OCI-LY7 (cell line): Measurements from ENCODE around the gene EOMES. TPM values are rescaled to one million over a fixed set of nuclear protein-coding genes. Genes with fewer than 3 reads are reported as not detected.

Source experiments
- BruUV-seq: library from RNA; stranded (reverse); fragments of 400-500 nt; replicated peaks from 2 replicates; lab custom pipeline; 2021; lab: Mats Ljungman, UMichigan
- CTCF ChIA-PET: fragments of 300-600 bp; sonication (Branson Sonifier 250); formaldehyde crosslinking; loops from one replicate; lab custom pipeline; 2022; ENCODE audit warnings: antibody characterized with exemption; ENCODE audit not compliant: unreplicated experiment; lab: Charles Lee
- POLR2A ChIA-PET: fragments of 300-600 bp; sonication (Branson Sonifier 250); formaldehyde crosslinking; loops from one replicate; lab custom pipeline; 2022; ENCODE audit warnings: antibody characterized with exemption; lab: Charles Lee
- DNase-seq: peaks from one replicate; pipeline ENCODE4 v3.0.0-alpha.2; 2015; ENCODE audit warnings: low spot score
- H2AFZ ChIP-seq: fragments of 200-600 bp; sonication (generic), shearing (Covaris generic); 2 replicates; pipeline ENCODE4 v1.6.1; 2014; ENCODE audit warnings: mild to moderate bottlenecking, antibody characterized with exemption, low read length, moderate library complexity
- H3K27ac ChIP-seq: fragments of 200-600 bp; sonication (generic); 2 replicates; pipeline ENCODE4 v1.5.1; 2014; ENCODE audit warnings: mixed run types, low read depth, mild to moderate bottlenecking, moderate library complexity, low read length, inconsistent platforms; ENCODE audit not compliant: poor library complexity, severe bottlenecking
- H3K36me3 ChIP-seq: fragments of 200-600 bp; sonication (generic); 2 replicates; pipeline ENCODE4 v1.6.1; 2014; ENCODE audit warnings: mild to moderate bottlenecking, antibody characterized with exemption, low read length, moderate library complexity, mixed read lengths; ENCODE audit not compliant: insufficient read depth
- H3K4me1 ChIP-seq: fragments of 200-600 bp; sonication (generic); 2 replicates; pipeline ENCODE4 v1.5.1; 2014; ENCODE audit warnings: mild to moderate bottlenecking, low read length; ENCODE audit not compliant: insufficient read depth, poor library complexity, severe bottlenecking
- H3K4me2 ChIP-seq: fragments of 200-600 bp; sonication (generic); 2 replicates; pipeline ENCODE4 v1.6.1; 2014; ENCODE audit warnings: mild to moderate bottlenecking, low read length
- H3K4me3 ChIP-seq: fragments of 200-600 bp; sonication (generic); 2 replicates; pipeline ENCODE4 v1.5.1; 2014; ENCODE audit warnings: mild to moderate bottlenecking, low read depth, low read length; ENCODE audit not compliant: poor library complexity, severe bottlenecking
- H3K79me2 ChIP-seq: fragments of 200-600 bp; sonication (generic); 2 replicates; pipeline ENCODE4 v1.6.1; 2016; ENCODE audit warnings: low read depth, mild to moderate bottlenecking, low read length, moderate library complexity, mixed read lengths; ENCODE audit not compliant: insufficient read depth
- H3K9me2 ChIP-seq: fragments of 200-600 bp; sonication (generic); 2 replicates; pipeline ENCODE4 v1.6.1; 2016; ENCODE audit warnings: mild to moderate bottlenecking, low read length, mixed read lengths; ENCODE audit not compliant: insufficient read depth
- H3K9me3 ChIP-seq: fragments of 200-600 bp; sonication (generic); 2 replicates; pipeline ENCODE4 v1.6.1; 2014; ENCODE audit warnings: mild to moderate bottlenecking, mixed run types, low read length, mixed read lengths
- H4K20me1 ChIP-seq: fragments of 200-600 bp; sonication (generic); 2 replicates; pipeline ENCODE4 v1.6.1; 2014; ENCODE audit warnings: mild to moderate bottlenecking, antibody characterized with exemption, low read length, moderate library complexity, mixed read lengths; ENCODE audit not compliant: insufficient read depth
- CTCF ChIP-seq: fragments of 200-600 bp; sonication (generic); conservative IDR thresholded peaks from 2 replicates; pipeline ENCODE4 v1.5.1; 2014; ENCODE audit warnings: mild to moderate bottlenecking, antibody characterized with exemption, low read length, moderate library complexity, mixed read lengths
- EZH2phosphoT487 ChIP-seq: fragments of 200-600 bp; sonication (generic); IDR thresholded peaks from 2 replicates; pipeline ENCODE4 v1.6.1; 2018; ENCODE audit warnings: low read depth, borderline replicate concordance, mild to moderate bottlenecking, mixed run types, antibody characterized with exemption, low read length, moderate library complexity, mixed read lengths
- intact Hi-C: fragments of 100-400 bp; cut with micrococcal nuclease; formaldehyde crosslinking; loops from one replicate; pipeline ENCODE4 v1.10.0; 2022; ENCODE audit not compliant: unreplicated experiment
- total RNA-seq, 2 experiments: library from RNA; depleted of rRNA in 1 of 2; stranded (reverse); fragments of >200 nt in 1 of 2; shearing (Covaris generic) in 1 of 2; gene quantifications; 2 replicates each; pipeline ENCODE4 v1.2.3, GENCODE V29; 2014 to 2022

Gene EOMES
- total RNA-seq, 2 experiments from 2014 or later: not detected

DNA sequence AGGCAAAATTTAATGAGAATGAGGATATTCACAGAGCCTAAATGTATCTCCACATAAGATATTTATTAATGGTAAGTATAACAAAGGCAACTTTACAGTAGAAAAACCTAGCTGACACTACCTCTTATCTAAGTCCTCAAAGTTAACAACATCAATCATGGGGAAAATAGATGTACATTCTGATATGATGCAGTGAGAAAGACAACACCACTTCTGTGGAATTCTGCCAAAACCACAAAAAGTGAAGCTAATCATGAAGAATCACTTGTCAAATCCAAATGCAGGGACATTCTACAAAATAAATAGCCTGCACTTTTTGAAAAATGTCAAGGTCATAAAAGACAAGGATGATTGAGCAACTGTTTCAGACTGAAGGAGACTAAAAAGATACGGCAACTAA lies 27.5 kb upstream of the EOMES start:
- no peak for DNase-seq
- intact Hi-C loops: no loop called here
- Histone ChIP-seq H3K4me3 (no peak overlapping the region), H3K27ac (no peak overlapping the region), H3K4me2 (no peak overlapping the region), H3K9me2 (no peaks in the 10 kb centered on the region), H2AFZ (no peak overlapping the region), H4K20me1 (no peaks in the 10 kb centered on the region), H3K36me3 (no peaks in the 10 kb centered on the region), H3K79me2 (no peaks in the 10 kb centered on the region), H3K4me1 (no peaks in the 10 kb centered on the region), H3K9me3 (no peaks in the 10 kb centered on the region)
- TF ChIP-seq EZH2phosphoT487 (no peak), CTCF (no peak)
- ChIA-PET CTCF (no interaction called here), POLR2A (interaction anchor here (0.5 to 0.6 kb wide), 2 partner anchors 8 to 979 kb away, joined by 3 read pairs; no protein-coding TSS in a partner anchor)
- BruUV-seq: no TSS peak

GRCh38 chr3:27746838-27747237 lies 24.7 kb upstream of the EOMES start:
- CTCF ChIA-PET: no interaction called here
- no peak for TF ChIP-seq CTCF
- TF ChIP-seq EZH2phosphoT487: no peak

GRCh38 chr3:27740854-27741253 lies 18.7 kb upstream of the EOMES start:
- Histone ChIP-seq H3K27ac (no peak overlapping the region), H3K9me2 (no peaks in the 10 kb centered on the region), H3K9me3 (no peaks in the 10 kb centered on the region), H3K4me3 (no peak overlapping the region), H4K20me1 (no peaks in the 10 kb centered on the region), H3K79me2 (no peaks in the 10 kb centered on the region), H3K4me2 (no peak overlapping the region), H3K36me3 (no peaks in the 10 kb centered on the region), H2AFZ (no peak overlapping the region), H3K4me1 (no peaks in the 10 kb centered on the region)
- intact Hi-C loops: no loop called here
- TF ChIP-seq CTCF (no peak), EZH2phosphoT487 (no peak)
- no TSS peak for BruUV-seq
- CTCF ChIA-PET: no interaction called here
- no peak for DNase-seq
- POLR2A ChIA-PET: interaction anchor here (0.5 to 1.5 kb wide), 2 partner anchors 21 to 31 kb away, joined by 3 read pairs; no protein-coding TSS in a partner anchor

More at GRCh38 chr3:27746838-27747237, 24.7 kb upstream of the EOMES start:
- no peaks in the 10 kb centered on the region for H3K36me3 ChIP-seq
- intact Hi-C loops: no loop called here
- H3K4me1 ChIP-seq: no peaks in the 10 kb centered on the region
- no TSS peak for BruUV-seq
- H3K4me3 ChIP-seq: no peak overlapping the region
- POLR2A ChIA-PET: interaction anchor here (0.6 kb wide), 1 partner anchor 546 kb away, joined by 3 read pairs; no protein-coding TSS in a partner anchor
- H3K9me2 ChIP-seq: no peaks in the 10 kb centered on the region
- no peak overlapping the region for H3K27ac ChIP-seq
- no peak overlapping the region for H2AFZ ChIP-seq
- no peak for DNase-seq
- no peaks in the 10 kb centered on the region for H4K20me1 ChIP-seq
- H3K4me2 ChIP-seq: no peak overlapping the region
- no peaks in the 10 kb centered on the region for H3K9me3 ChIP-seq
- no peaks in the 10 kb centered on the region for H3K79me2 ChIP-seq
